CD4-positive, alpha-beta T cell treated with Interleukin-21 for 1 hour (primary cell): Measurements from ENCODE around the gene GCNA.
A peak's percentile ranks its signal among the peaks of the same experiment; 100 is the strongest.
"Not testable (repeated sequence)": the region's sequence is repeated elsewhere in the genome, so short reads cannot be mapped to it uniquely, and the experiment has no call there.

Experiments used
- DNase-seq: peaks from one replicate; pipeline ENCODE4 v3.0.0-alpha.2; 2020

The GCNA gene

GRCh38 chrX:71644406-71644805 is 66.2 kb downstream of the GCNA start:
- DNase-seq: not testable (repeated sequence)

- DNase-seq: peak; percentile 53
Observed at GRCh38 chrX:71650333-71650969, 72.2 kb downstream of the GCNA start.

GRCh38 chrX:71652405-71652804 is 74.2 kb downstream of the GCNA start:
- DNase-seq: peak; percentile 69

- no peak for DNase-seq
Observed at GRCh38 chrX:71653344-71653743, 75.1 kb downstream of the GCNA start.

GRCh38 chrX:71657267-71657666 is 79.0 kb downstream of the GCNA start:
- no peak for DNase-seq

GRCh38 chrX:71659342-71659741 is 81.1 kb downstream of the GCNA start:
- no peak for DNase-seq

- no peak for DNase-seq
Observed at GRCh38 chrX:71659959-71660358, 81.7 kb downstream of the GCNA start.

- no peak for DNase-seq
Observed at GRCh38 chrX:71660562-71661416, 82.6 kb downstream of the GCNA start.

- no peak for DNase-seq
Observed at GRCh38 chrX:71661919-71662318, 83.7 kb downstream of the GCNA start.

GRCh38 chrX:71662654-71663053 is 84.4 kb downstream of the GCNA start:
- DNase-seq: peak; percentile 19
